ENCODE measurements around the gene ZBTB7B. TPM values are rescaled to one million over a fixed set of nuclear protein-coding genes. Genes with fewer than 3 reads are reported as not detected.

Gene ZBTB7B
- total RNA-seq, 1 donor from 2014 or later, result 158 TPM

GRCh38 chr1:155050560-155051341 is 48.1 kb downstream of the ZBTB7B start, which contains the start of gene ADAM15:
Gene ADAM15, plus strand, starts transcription at chr1:155051316. Its CDS starts 71 bp downstream, at chr1:155051387.
- intact Hi-C loops (cut with micrococcal nuclease), result loop anchor here (1.0 to 2.0 kb wide), 7 partner anchors 11 to 491 kb away; partner anchors contain the start of genes CKS1B, FLAD1 and ZBTB7B

GRCh38 chr1:155051342-155051776 is 48.8 kb downstream of the ZBTB7B start:
- intact Hi-C loops (cut with micrococcal nuclease), result loop anchor here (1.0 to 2.0 kb wide), 6 partner anchors 10 to 492 kb away; partner anchors contain the start of genes FLAD1 and ZBTB7B

GRCh38 chr1:155051777-155052398 is 49.3 kb downstream of the ZBTB7B start:
- intact Hi-C loops (cut with micrococcal nuclease), result loop anchor here (1.0 to 2.0 kb wide), 6 partner anchors 9 to 493 kb away; partner anchors contain the start of genes FLAD1 and ZBTB7B

- intact Hi-C loops (cut with micrococcal nuclease), result no loop called here
These were observed 50.1 kb downstream of the ZBTB7B start for GRCh38 chr1:155052439-155053395.

GRCh38 chr1:155053531-155054105 is 51.0 kb downstream of the ZBTB7B start:
- intact Hi-C loops (cut with micrococcal nuclease), result no loop called here

- intact Hi-C loops (cut with micrococcal nuclease), result no loop called here
These were observed 54.5 kb downstream of the ZBTB7B start for GRCh38 chr1:155057104-155057503.

GRCh38 chr1:155057788-155058211 is 55.2 kb downstream of the ZBTB7B start:
- intact Hi-C loops (cut with micrococcal nuclease), result no loop called here

- intact Hi-C loops (cut with micrococcal nuclease), result loop anchor here (1.0 to 5.0 kb wide), 9 partner anchors 9 to 582 kb away; partner anchors contain the start of genes ADAM15 and ADAR
These were observed 58.1 kb downstream of the ZBTB7B start for GRCh38 chr1:155060736-155061135.

- intact Hi-C loops (cut with micrococcal nuclease), result loop anchor here (1.0 to 5.0 kb wide), 11 partner anchors 10 to 583 kb away; partner anchors contain the start of genes ADAM15, ADAR and PMVK
These were observed 59.0 kb downstream of the ZBTB7B start for GRCh38 chr1:155061381-155062150.

- intact Hi-C loops (cut with micrococcal nuclease), result loop anchor here (2.0 to 5.0 kb wide), 4 partner anchors 107 to 455 kb away; partner anchors contain the start of genes ADAR and PMVK
These were observed 59.6 kb downstream of the ZBTB7B start for GRCh38 chr1:155062151-155062686.

- intact Hi-C loops (cut with micrococcal nuclease), result loop anchor here (1.0 to 5.0 kb wide), 11 partner anchors 8 to 456 kb away; partner anchors contain the start of genes ADAR, CKS1B, DPM3 and FLAD1
These were observed 60.3 kb downstream of the ZBTB7B start for GRCh38 chr1:155062702-155063411.

- intact Hi-C loops (cut with micrococcal nuclease), result loop anchor here (1.0 to 5.0 kb wide), 11 partner anchors 8 to 456 kb away; partner anchors contain the start of genes ADAR, CKS1B, DPM3 and FLAD1
These were observed 61.0 kb downstream of the ZBTB7B start, which contains the start of gene EFNA4 for GRCh38 chr1:155063550-155064110. Gene EFNA4, plus strand, starts transcription at chr1:155063740. Its CDS starts 84 bp downstream, at chr1:155063824.

- intact Hi-C loops (cut with micrococcal nuclease), result loop anchor here (5.0 kb wide), 2 partner anchors 187 to 457 kb away; partner anchors contain the start of gene ADAR
These were observed 61.7 kb downstream of the ZBTB7B start for GRCh38 chr1:155064111-155064831.

GRCh38 chr1:155064832-155065429 is 62.3 kb downstream of the ZBTB7B start:
- intact Hi-C loops (cut with micrococcal nuclease), result loop anchor here (5.0 kb wide), 2 partner anchors 188 to 458 kb away; partner anchors contain the start of gene ADAR

GRCh38 chr1:155066777-155067176 is 64.2 kb downstream of the ZBTB7B start:
- intact Hi-C loops (cut with micrococcal nuclease), result no loop called here
